Progenitor cell of endocrine pancreas (in vitro differentiated cells): ENCODE measurements around the gene SERPINA1. TPM values are rescaled to one million over a fixed set of nuclear protein-coding genes. Genes with fewer than 3 reads are reported as not detected.

ENCODE experiments used
- DNase-seq: peaks from one replicate; pipeline ENCODE4 v3.0.0; 2021; ENCODE audit warnings: low spot score; ENCODE audit not compliant: unreplicated experiment
- H3K27ac Mint-ChIP-seq: 2 replicates; pipeline ENCODE4 v1.8.0; 2021; ENCODE audit warnings: mild to moderate bottlenecking, moderate library complexity, mixed read lengths
- H3K27me3 Mint-ChIP-seq: 2 replicates; pipeline ENCODE4 v1.8.0; 2021; ENCODE audit warnings: mixed read lengths
- H3K36me3 Mint-ChIP-seq: 2 replicates; pipeline ENCODE4 v1.8.0; 2022; ENCODE audit warnings: mixed read lengths; ENCODE audit not compliant: insufficient read depth
- H3K4me1 Mint-ChIP-seq: 2 replicates; pipeline ENCODE4 v1.8.0; 2021; ENCODE audit warnings: low read depth, mixed read lengths
- H3K4me3 Mint-ChIP-seq: 2 replicates; pipeline ENCODE4 v1.8.0; 2021; ENCODE audit warnings: low read depth, mild to moderate bottlenecking, moderate library complexity, mixed read lengths
- H3K9me3 Mint-ChIP-seq: 2 replicates; pipeline ENCODE4 v1.8.0; 2021; ENCODE audit warnings: low read depth, mixed read lengths
- total RNA-seq: library from RNA; stranded (reverse); gene quantifications from 2 replicates; pipeline ENCODE4 v1.2.1, GENCODE V29; 2021
- TF ChIP-seq, protein P1 (sequence below): fragments of 200-600 bp; sonication (generic); IDR thresholded peaks from one replicate; pipeline ENCODE4 v1.5.0; 2021; ENCODE audit warnings: antibody characterized with exemption, mild to moderate bottlenecking; ENCODE audit not compliant: unreplicated experiment

SERPINA1 gene
- total RNA-seq, 1 donor from 2014 or later: 411 TPM

DNA sequence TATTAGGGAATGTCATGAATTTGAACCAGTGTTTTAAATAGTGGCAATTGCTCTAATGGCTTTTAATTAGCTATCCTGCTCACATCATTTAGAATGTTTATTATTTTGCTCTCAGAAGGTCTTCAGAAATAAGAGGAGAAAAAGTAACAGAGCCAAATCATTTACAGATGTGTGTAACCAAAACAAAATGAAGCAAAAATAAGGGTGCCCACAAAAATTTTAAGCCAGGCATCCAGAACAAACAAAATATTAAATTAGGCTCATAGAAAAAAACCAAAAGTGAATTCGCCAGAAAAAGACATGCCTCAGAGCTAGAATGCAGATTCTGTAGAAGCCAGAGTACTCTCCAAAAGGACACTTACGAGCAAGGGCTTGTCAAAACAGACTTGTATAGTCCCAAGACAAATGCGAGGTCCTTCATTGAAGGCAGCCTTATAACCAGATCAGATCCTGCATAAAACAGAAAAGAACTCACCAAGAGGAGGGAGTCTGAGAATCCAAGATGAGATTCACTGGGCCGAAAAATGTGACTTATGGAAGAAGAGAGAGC, 20.2 kb upstream of the SERPINA1 start:
- Mint-ChIP-seq H3K9me3 (peaks cover 17% of the 10 kb centered on the region), H3K27me3 (no peaks in the 10 kb centered on the region), H3K27ac (no peak overlapping the region), H3K36me3 (peaks cover 6% of the 10 kb centered on the region), H3K4me3 (no peak overlapping the region), H3K4me1 (peaks cover 10% of the 10 kb centered on the region)
- TF ChIP-seq, protein P1, sequence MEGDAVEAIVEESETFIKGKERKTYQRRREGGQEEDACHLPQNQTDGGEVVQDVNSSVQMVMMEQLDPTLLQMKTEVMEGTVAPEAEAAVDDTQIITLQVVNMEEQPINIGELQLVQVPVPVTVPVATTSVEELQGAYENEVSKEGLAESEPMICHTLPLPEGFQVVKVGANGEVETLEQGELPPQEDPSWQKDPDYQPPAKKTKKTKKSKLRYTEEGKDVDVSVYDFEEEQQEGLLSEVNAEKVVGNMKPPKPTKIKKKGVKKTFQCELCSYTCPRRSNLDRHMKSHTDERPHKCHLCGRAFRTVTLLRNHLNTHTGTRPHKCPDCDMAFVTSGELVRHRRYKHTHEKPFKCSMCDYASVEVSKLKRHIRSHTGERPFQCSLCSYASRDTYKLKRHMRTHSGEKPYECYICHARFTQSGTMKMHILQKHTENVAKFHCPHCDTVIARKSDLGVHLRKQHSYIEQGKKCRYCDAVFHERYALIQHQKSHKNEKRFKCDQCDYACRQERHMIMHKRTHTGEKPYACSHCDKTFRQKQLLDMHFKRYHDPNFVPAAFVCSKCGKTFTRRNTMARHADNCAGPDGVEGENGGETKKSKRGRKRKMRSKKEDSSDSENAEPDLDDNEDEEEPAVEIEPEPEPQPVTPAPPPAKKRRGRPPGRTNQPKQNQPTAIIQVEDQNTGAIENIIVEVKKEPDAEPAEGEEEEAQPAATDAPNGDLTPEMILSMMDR: no peak
- no peak for DNase-seq

DNA sequence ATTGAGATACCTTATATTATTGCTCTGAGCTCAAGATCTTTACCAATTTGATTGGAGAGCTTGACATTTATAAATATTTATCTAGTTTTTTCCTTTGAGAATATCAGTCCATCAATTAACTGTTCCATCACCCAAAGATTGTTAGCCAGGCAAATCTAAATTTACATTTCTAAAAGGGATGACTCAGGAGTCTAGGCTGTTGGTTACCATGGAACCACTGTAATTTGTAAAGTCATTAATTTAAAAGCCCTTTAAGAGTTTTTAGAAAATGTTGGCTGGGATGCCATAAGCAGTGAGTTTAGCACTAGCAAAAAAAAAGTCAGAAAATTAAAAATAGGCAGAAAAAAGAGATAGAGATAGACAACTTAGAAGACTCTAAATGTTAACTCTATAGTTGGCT, 19.5 kb upstream of the SERPINA1 start:
- Mint-ChIP-seq H3K27ac (no peak overlapping the region), H3K4me1 (peaks cover 6% of the 10 kb centered on the region), H3K27me3 (no peaks in the 10 kb centered on the region), H3K4me3 (no peak overlapping the region), H3K36me3 (peaks cover 6% of the 10 kb centered on the region), H3K9me3 (peaks cover 17% of the 10 kb centered on the region)
- DNase-seq: no peak
- TF ChIP-seq, protein P1: no peak

DNA sequence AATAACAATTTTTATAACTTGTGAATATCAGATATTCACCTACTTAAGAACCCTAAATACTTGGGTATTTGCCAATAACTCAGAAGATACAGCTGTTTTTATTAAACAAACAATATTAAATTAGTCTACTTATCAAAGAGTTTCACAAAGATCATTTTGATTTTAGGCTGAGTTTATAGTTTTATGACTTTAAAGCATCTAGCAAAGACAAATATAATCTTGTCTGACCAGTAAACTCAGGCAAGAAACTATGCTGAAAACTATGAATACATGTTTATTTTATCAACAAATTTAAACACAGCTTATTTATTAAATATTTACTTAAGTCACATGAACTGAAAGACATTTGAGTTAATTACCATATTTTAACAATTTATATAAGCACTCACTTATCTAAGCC, 18.5 kb upstream of the SERPINA1 start:
- Mint-ChIP-seq H3K27ac (no peak overlapping the region), H3K4me1 (peaks cover 2% of the 10 kb centered on the region), H3K27me3 (no peaks in the 10 kb centered on the region), H3K36me3 (peaks cover 6% of the 10 kb centered on the region), H3K4me3 (no peak overlapping the region), H3K9me3 (peaks cover 14% of the 10 kb centered on the region)
- TF ChIP-seq, protein P1: no peak
- no peak for DNase-seq

DNA sequence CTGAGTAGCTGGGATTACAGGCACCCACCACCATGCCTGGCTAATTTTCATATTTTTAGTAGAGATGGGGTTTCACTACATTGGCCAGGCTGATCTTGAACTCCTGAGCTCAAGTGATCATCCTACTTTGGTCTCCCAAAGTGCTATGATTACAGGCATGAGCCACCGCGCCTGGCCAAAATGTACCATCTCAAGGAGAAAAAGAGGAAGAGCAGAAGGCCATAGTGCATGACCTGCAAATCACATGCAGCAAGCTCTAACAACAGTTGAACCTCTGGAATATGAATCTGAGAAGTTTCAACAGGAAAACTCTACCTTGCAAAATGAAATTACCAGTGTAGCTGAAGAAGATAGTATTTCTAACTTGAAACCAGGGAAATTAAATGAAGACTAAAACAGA, 17.1 kb upstream of the SERPINA1 start:
- peaks cover 6% of the 10 kb centered on the region for H3K36me3 Mint-ChIP-seq
- peaks cover 11% of the 10 kb centered on the region for H3K9me3 Mint-ChIP-seq
- no peaks in the 10 kb centered on the region for H3K27me3 Mint-ChIP-seq
- no peak for DNase-seq
- H3K27ac Mint-ChIP-seq: no peak overlapping the region
- H3K4me3 Mint-ChIP-seq: no peak overlapping the region
- TF ChIP-seq, protein P1: no peak
- peaks cover 6% of the 10 kb centered on the region for H3K4me1 Mint-ChIP-seq

DNA sequence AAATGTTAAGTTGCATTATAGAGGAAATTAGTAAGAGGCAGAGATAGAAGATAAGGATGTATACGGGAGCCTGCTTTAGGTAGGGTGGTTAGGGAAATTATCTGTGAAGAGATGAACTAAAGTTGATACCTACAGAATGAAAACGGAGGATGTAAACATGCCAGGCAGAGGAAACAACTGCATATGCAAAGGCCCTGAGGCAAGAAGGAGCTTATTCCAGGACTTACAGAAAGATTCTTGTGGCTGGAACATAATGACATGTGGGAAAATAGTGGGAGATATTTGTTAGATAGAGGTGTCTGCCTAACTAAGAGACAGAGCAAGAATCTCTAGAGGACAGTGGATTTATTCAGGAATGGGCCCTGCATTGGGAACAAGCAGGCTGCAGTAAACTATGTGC, 16.2 kb upstream of the SERPINA1 start:
- peaks cover 4% of the 10 kb centered on the region for H3K36me3 Mint-ChIP-seq
- H3K27ac Mint-ChIP-seq: no peak overlapping the region
- no peaks in the 10 kb centered on the region for H3K27me3 Mint-ChIP-seq

More for the DNA sequence above, 16.2 kb upstream of the SERPINA1 start:
- no peak for DNase-seq
- peaks cover 11% of the 10 kb centered on the region for H3K9me3 Mint-ChIP-seq
- TF ChIP-seq, protein P1: no peak
- peaks cover 14% of the 10 kb centered on the region for H3K4me1 Mint-ChIP-seq
- H3K4me3 Mint-ChIP-seq: no peak overlapping the region
